ENCODE results near the gene CMTM2.

- TF ChIP-seq CTCF (IDR thresholded peaks at IDR 0.05; ENCODE audit: low read depth, low read length) (no peak), POLR2A (IDR thresholded peaks at IDR 0.05; ENCODE audit: extremely low read depth, insufficient read length) (no peak), MYC (IDR thresholded peaks at IDR 0.05; ENCODE audit: low read depth, low read length) (no peak), MAX (IDR thresholded peaks at IDR 0.05; ENCODE audit: low read depth, low read length) (no peak)
Observed at GRCh38 chr16:66637806-66638205, 58.5 kb downstream of the CMTM2 start.

Measured in NB4 (cell line).